ENCODE results near the gene CAMTA1.

Gene CAMTA1

DNA sequence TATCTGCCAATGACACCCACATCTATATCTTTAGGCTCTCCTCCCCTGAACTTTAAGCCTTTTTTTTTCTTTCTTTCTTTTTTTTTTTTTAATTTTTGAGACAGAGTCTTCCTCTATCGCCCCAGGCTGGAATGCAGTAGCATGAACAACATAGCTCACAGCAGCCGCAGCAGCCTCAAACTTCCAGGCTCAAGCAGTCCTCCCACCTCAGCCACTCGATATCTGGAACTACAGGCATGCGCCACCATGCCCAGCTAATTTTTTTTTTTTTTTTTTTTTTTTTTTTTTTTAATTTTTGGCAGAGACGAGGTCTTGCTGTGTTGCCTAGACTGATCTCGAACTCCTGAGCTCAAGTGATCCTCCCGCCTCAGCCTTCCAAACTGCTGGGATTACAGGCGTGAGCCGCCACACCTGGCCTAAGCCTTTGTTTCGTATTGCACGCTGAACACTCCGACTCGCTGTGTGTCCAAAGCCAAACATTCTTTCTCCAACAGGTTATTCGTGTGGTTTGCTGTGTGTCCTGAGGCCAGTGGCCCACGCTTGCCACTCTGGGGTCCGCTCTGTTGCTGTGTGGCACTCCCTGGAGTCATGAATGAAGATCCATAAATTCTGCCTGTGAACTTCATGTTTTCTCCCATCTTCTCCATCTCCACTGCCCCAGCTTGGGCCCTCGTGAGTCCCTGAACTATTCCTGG lies 119.4 kb downstream of the CAMTA1 start:
- no peak overlapping the region for H3K4me3 ChIP-seq (ENCODE audit: low read length)
- DNase-seq (ENCODE audit: low read depth) = no peak
- TF ChIP-seq, protein P1, sequence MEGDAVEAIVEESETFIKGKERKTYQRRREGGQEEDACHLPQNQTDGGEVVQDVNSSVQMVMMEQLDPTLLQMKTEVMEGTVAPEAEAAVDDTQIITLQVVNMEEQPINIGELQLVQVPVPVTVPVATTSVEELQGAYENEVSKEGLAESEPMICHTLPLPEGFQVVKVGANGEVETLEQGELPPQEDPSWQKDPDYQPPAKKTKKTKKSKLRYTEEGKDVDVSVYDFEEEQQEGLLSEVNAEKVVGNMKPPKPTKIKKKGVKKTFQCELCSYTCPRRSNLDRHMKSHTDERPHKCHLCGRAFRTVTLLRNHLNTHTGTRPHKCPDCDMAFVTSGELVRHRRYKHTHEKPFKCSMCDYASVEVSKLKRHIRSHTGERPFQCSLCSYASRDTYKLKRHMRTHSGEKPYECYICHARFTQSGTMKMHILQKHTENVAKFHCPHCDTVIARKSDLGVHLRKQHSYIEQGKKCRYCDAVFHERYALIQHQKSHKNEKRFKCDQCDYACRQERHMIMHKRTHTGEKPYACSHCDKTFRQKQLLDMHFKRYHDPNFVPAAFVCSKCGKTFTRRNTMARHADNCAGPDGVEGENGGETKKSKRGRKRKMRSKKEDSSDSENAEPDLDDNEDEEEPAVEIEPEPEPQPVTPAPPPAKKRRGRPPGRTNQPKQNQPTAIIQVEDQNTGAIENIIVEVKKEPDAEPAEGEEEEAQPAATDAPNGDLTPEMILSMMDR (conservative IDR thresholded peaks at IDR 0.05; ENCODE audit: low read depth, low read length) = no peak

- TF ChIP-seq, protein P1 (conservative IDR thresholded peaks at IDR 0.05; ENCODE audit: low read depth, low read length) = no peak
- no peak overlapping the region for H3K4me3 ChIP-seq (ENCODE audit: low read length)
- DNase-seq (ENCODE audit: low read depth) = no peak
Observed at GRCh38 chr1:6905331-6905730, 120.1 kb downstream of the CAMTA1 start.

DNA sequence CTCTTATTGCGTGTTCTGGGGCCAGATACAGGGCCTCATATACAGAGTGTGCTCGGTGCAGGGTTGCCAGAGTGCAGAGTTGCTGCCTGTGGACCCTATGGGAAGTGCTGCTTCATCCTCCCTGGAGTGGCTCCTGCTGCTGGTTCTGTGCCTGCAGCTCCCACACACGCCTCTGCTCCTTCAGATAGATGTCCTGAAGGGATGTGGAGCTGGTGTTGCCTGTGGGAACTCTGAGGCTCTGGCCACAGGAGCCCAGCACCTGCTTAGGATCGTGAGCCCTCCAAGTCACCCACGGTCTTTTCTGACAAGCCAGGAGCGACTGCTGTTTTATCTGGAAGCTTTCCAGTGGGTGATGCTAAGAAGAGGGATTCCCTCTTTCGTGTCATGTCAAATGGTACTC lies 120.5 kb downstream of the CAMTA1 start:
- DNase-seq (ENCODE audit: low read depth) = no peak
- H3K4me3 ChIP-seq (ENCODE audit: low read length) = no peak overlapping the region
- TF ChIP-seq, protein P1 (conservative IDR thresholded peaks at IDR 0.05; ENCODE audit: low read depth, low read length) = no peak

DNA sequence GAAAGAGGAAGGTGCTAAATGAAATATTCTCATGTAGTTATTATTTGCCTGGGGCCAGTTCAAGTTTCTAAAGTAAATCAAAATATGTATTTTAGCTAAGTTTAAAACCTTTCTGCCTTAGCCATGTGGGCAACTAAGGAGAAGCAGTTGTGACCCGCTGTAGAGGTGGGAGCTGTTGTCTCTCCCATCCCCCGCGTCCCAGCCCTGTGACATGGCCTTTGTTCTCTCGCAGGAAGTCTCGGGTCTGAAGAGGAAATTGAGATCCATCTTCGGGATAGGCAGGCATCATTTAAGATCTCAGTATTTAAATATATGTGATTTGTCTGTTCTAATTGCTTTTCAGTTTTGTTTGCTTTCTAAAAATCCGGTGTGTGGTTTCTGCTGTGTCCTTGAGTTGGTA lies 121.5 kb downstream of the CAMTA1 start:
- H3K4me3 ChIP-seq (ENCODE audit: low read length) = no peak overlapping the region
- TF ChIP-seq, protein P1 (conservative IDR thresholded peaks at IDR 0.05; ENCODE audit: low read depth, low read length) = no peak
- DNase-seq (ENCODE audit: low read depth) = no peak

GRCh38 chr1:6907201-6907600 lies 121.9 kb downstream of the CAMTA1 start:
- no peak for DNase-seq (ENCODE audit: low read depth)
- no peak overlapping the region for H3K4me3 ChIP-seq (ENCODE audit: low read length)
- TF ChIP-seq, protein P1 (conservative IDR thresholded peaks at IDR 0.05; ENCODE audit: low read depth, low read length) = no peak

DNA sequence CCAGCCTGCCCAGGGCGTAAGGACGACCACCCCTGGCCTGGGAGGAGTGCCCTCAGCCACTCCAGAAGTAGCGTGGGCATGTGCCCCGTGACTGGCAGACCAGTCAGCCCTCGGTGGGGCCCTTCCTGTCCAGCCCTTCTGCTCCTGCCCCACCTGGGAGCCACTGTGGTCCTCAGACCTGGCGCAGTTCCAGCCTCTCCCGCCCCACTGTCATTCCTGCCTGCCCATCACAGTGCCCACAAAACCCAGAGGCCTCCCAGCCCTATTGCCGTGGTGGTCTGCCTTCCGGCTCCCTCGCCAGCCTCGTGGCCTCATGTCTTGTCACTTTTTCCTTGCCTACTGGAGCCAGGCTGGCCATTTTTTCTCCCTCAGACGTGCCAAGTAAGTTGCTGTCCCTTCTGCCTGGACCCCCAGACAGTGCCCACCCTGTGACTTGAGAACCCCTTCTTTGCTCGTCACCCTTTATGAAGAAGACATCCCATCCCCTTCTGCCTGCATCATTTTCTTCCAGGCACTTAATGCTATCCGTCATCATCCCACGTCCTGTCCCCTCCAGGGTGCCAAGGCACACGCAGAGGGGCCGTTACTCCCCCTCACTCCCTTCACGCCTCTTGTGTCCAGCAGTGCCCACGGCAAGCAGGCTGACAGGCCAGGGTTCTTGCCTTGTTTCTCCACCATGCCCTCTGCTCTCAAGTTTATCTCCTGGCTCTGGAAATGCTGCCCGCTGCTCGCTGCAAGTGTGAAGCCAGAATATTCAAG lies 122.6 kb downstream of the CAMTA1 start:
- no peak overlapping the region for H3K4me3 ChIP-seq (ENCODE audit: low read length)
- DNase-seq (ENCODE audit: low read depth) = no peak
- TF ChIP-seq, protein P1 (conservative IDR thresholded peaks at IDR 0.05; ENCODE audit: low read depth, low read length) = no peak

DNA sequence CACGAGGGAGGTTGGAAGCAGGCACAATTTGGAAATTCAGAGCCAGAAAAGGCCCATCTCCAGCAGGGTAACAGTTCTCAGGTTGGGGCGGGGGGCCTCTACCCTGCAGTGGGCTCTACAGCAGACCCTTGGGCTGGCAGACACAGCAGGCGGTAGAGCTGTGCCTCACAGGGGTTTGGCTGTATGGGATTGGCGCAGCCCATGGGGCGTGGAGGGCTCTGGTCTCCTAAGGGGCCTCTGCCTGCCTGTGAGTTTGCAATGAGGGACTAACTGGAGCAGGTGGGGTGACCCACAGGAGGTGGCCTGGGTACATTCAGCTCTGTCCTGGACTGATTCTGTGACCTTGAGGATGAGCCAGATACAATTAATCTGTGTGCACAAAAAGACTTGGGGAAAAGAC lies 124.1 kb downstream of the CAMTA1 start:
- no peak overlapping the region for H3K4me3 ChIP-seq (ENCODE audit: low read length)
- DNase-seq (ENCODE audit: low read depth) = no peak
- TF ChIP-seq, protein P1 (conservative IDR thresholded peaks at IDR 0.05; ENCODE audit: low read depth, low read length) = no peak

All from retinal pigment epithelial cell (primary cell).